ENCODE measurements around the gene IQCN. TPM values are rescaled to one million over a fixed set of nuclear protein-coding genes. Genes with fewer than 3 reads are reported as not detected.

IQCN gene
- total RNA-seq, 3 donors from 2014 or later (not counting 1 experiment from before 2014, with no cell fraction given) = 13.7 to 19.4 (median 15.6) TPM

DNA sequence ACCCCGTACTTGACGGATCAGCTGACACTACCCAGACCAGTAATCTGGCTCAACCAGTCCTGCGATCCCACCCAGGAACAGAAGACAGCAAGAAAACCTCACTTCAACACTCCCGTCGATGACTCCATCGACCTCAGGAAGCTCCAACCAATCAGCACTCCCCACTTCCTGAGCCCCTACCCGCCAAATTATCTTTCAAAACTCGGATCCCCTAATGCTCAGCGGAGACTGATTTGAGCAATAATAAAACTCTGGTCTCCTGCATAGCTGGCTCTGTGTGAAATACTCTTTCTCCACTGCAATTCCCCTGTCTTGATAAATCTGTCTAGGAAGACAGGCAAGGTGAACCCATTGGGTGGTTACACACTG lies 47.5 kb upstream of the IQCN start:
- peak overlapping the region; percentile 96 for H3K27ac Mint-ChIP-seq

DNA sequence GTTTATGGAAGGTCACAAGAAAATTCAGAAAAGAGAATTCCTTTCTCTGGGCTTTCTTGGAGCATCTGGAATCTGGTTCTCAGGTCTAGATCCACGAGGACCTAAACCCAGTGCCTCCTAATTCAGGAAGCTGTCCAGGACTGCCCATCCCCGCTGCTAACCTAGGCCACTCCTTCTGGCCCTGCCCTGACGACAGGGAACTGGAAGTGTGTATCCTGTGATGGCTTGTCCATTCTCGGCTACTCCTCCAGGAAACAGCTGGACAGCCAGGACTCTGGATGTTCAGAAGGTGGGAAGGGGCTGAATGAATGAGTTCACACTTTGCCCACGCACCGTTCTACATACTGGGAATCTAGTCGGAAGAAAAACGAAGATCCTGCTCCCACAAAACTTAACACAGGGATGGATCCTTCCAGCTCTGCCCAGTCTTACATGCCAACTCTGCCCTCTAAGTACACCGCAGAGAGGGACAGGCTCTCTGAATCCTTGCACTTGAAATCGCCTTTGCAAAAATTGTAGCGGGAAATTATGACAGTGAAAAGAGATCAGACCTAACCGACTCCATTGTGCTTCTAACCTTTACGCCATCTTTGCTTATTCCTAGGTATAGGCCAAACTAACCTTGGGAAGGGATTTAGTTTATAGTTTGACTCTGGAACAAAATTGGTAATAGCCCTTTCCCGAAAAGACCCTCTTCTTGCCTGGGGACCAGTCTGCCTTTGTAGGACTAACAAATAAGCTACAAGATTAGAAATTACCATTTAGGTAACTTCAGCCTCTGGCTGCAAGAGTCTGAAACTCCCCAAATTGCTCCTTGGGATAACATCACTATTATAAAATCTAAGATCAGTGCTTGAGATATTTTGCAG lies 46.8 kb upstream of the IQCN start:
- Mint-ChIP-seq H3K4me1 (peaks cover 52 to 53% of the 10 kb centered on the region in 2 donors), H3K4me3 (peak overlapping the region; percentile 87), H3K27ac (peak overlapping the region; percentile 96), H3K9me3 (no peaks in the 10 kb centered on the region), H3K36me3 (no peaks in the 10 kb centered on the region), H3K27me3 (ENCODE audit: low read depth in 2 of 2) (no peaks in the 10 kb centered on the region)
- H3K27me3 ChIP-seq (ENCODE audit: control insufficient read depth, insufficient read depth, low read length) = no peaks in the 10 kb centered on the region
- no peaks in the 10 kb centered on the region for H3K9me3 ChIP-seq (ENCODE audit: control insufficient read depth, insufficient read depth, low read length)
- ATAC-seq = no peak
- H3K4me3 ChIP-seq (ENCODE audit: low read length) = no peak overlapping the region
- intact Hi-C loops (cut with micrococcal nuclease) = no loop called here
- H3K27ac ChIP-seq (ENCODE audit: low read length) = no peak overlapping the region
- DNase-seq = no peak
- H3K36me3 ChIP-seq (ENCODE audit: control insufficient read depth, insufficient read depth, low read length) = no peaks in the 10 kb centered on the region
- TF ChIP-seq, protein P1, sequence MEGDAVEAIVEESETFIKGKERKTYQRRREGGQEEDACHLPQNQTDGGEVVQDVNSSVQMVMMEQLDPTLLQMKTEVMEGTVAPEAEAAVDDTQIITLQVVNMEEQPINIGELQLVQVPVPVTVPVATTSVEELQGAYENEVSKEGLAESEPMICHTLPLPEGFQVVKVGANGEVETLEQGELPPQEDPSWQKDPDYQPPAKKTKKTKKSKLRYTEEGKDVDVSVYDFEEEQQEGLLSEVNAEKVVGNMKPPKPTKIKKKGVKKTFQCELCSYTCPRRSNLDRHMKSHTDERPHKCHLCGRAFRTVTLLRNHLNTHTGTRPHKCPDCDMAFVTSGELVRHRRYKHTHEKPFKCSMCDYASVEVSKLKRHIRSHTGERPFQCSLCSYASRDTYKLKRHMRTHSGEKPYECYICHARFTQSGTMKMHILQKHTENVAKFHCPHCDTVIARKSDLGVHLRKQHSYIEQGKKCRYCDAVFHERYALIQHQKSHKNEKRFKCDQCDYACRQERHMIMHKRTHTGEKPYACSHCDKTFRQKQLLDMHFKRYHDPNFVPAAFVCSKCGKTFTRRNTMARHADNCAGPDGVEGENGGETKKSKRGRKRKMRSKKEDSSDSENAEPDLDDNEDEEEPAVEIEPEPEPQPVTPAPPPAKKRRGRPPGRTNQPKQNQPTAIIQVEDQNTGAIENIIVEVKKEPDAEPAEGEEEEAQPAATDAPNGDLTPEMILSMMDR (IDR thresholded peaks at IDR 0.05) = no peak
- peaks cover 73% of the 10 kb centered on the region for H3K4me1 ChIP-seq (ENCODE audit: control insufficient read depth, insufficient read depth, low read length)
- 89% methylated on average over 14 of the region's 14 CpGs for WGBS (ENCODE audit: insufficient coverage)

More for the DNA sequence above, 47.5 kb upstream of the IQCN start:
- 13% methylated on average over 9 of the region's 9 CpGs for WGBS (ENCODE audit: insufficient coverage)
- H3K4me3 ChIP-seq (ENCODE audit: low read length) = no peak overlapping the region
- peak in 1 of 2 donors; percentile 50 for DNase-seq
- Mint-ChIP-seq H3K27me3 (ENCODE audit: low read depth in 2 of 2) (no peaks in the 10 kb centered on the region), H3K9me3 (no peaks in the 10 kb centered on the region), H3K4me3 (peak overlapping the region; percentile 87), H3K36me3 (no peaks in the 10 kb centered on the region), H3K4me1 (peaks cover 50 to 52% of the 10 kb centered on the region in 2 donors)
- intact Hi-C loops (cut with micrococcal nuclease) = no loop called here
- H3K27me3 ChIP-seq (ENCODE audit: control insufficient read depth, insufficient read depth, low read length) = no peaks in the 10 kb centered on the region
- H3K27ac ChIP-seq (ENCODE audit: low read length) = peak overlapping the region; percentile 91
- no peak for ATAC-seq
- TF ChIP-seq, protein P1 (IDR thresholded peaks at IDR 0.05) = no peak
- no peaks in the 10 kb centered on the region for H3K9me3 ChIP-seq (ENCODE audit: control insufficient read depth, insufficient read depth, low read length)
- H3K36me3 ChIP-seq (ENCODE audit: control insufficient read depth, insufficient read depth, low read length) = no peaks in the 10 kb centered on the region
- peaks cover 67% of the 10 kb centered on the region for H3K4me1 ChIP-seq (ENCODE audit: control insufficient read depth, insufficient read depth, low read length)

DNA sequence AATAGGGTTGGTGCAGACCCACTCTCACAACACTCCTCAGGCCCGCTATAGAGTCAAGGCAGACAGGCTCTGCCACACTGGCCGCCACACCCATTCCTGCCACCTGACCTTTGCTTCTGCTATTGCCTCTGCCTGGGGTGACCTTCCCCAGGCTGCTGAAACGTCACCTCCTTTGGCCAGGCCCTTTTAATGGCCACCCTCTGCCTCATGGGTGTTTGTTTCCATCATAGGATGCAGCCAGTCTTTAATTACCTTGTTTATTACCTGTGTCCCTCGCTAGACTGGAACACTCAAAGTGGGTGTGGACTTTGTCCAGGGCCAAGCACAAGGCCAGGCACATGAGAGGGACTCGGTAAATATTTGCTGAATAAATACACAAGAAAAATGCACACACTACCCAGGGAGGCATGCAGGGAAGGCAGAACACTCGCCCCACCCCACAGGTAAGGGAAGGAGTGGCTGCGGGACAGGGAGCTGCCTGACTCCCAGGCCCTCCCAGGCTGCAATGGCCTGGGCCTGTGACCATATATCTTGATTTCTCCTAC lies 45.4 kb upstream of the IQCN start:
- H3K9me3 Mint-ChIP-seq = no peaks in the 10 kb centered on the region
- peak overlapping the region; percentile 85 to 90 for H3K27ac Mint-ChIP-seq
- intact Hi-C loops (cut with micrococcal nuclease) = no loop called here
- DNase-seq = no peak
- no peak overlapping the region for H3K4me3 ChIP-seq (ENCODE audit: low read length)
- peaks cover 52 to 60% of the 10 kb centered on the region in 2 donors for H3K4me1 Mint-ChIP-seq
- peaks cover 80% of the 10 kb centered on the region for H3K4me1 ChIP-seq (ENCODE audit: control insufficient read depth, insufficient read depth, low read length)
- no peaks in the 10 kb centered on the region for H3K27me3 Mint-ChIP-seq (ENCODE audit: low read depth in 2 of 2)
- H3K27ac ChIP-seq (ENCODE audit: low read length) = no peak overlapping the region
- TF ChIP-seq, protein P1 (IDR thresholded peaks at IDR 0.05) = no peak
- no peaks in the 10 kb centered on the region for H3K36me3 Mint-ChIP-seq
- H3K4me3 Mint-ChIP-seq = peak overlapping the region; percentile 81
- no peaks in the 10 kb centered on the region for H3K27me3 ChIP-seq (ENCODE audit: control insufficient read depth, insufficient read depth, low read length)
- H3K36me3 ChIP-seq (ENCODE audit: control insufficient read depth, insufficient read depth, low read length) = peaks cover under 1% of the 10 kb centered on the region
- H3K9me3 ChIP-seq (ENCODE audit: control insufficient read depth, insufficient read depth, low read length) = no peaks in the 10 kb centered on the region
- WGBS (ENCODE audit: insufficient coverage) = 92% methylated on average over 6 of the region's 7 CpGs
- ATAC-seq = no peak
